Left ventricle myocardium inferior (tissue), 1 donor: ENCODE results near the gene CACNG5. TPM values are rescaled to one million over a fixed set of nuclear protein-coding genes. Genes with fewer than 3 reads are reported as not detected.
"Not testable (repeated sequence)": the region's sequence is repeated elsewhere in the genome, so short reads cannot be mapped to it uniquely, and the experiment has no call there.

Experiments used
- DNase-seq: peaks from one replicate; pipeline ENCODE4 v3.0.0-alpha.2; 2020
- H3K27ac ChIP-seq: fragments of 200-600 bp; replicated peaks from 2 replicates; pipeline ENCODE4 v1.8.0; 2021
- H3K27me3 ChIP-seq: fragments of 200-600 bp; 2 replicates; pipeline ENCODE4 v1.8.0; 2021; ENCODE audit warnings: low read depth
- H3K36me3 ChIP-seq: fragments of 200-600 bp; 2 replicates; pipeline ENCODE4 v1.8.0; 2021
- H3K4me1 ChIP-seq: fragments of 200-600 bp; 2 replicates; pipeline ENCODE4 v1.8.0; 2021
- H3K4me3 ChIP-seq: fragments of 200-600 bp; 2 replicates; pipeline ENCODE4 v1.8.0; 2021; ENCODE audit warnings: mild to moderate bottlenecking, moderate library complexity
- H3K9me3 ChIP-seq: fragments of 200-600 bp; replicated peaks from 2 replicates; pipeline ENCODE4 v1.8.0; 2021
- intact Hi-C: fragments of 100-400 bp; cut with micrococcal nuclease; formaldehyde crosslinking; loops from one replicate; pipeline ENCODE4 v1.11.0; 2022
- total RNA-seq: library from RNA; stranded (reverse); fragmentation: NEBNext Ultra II Directional; extraction: Animal tissue kit (Norgen Biotek cat#: 25700); gene quantifications from one replicate; pipeline ENCODE4 v1.2.1, GENCODE V29; 2021
- TF ChIP-seq, protein P1 (sequence below): fragments of 200-600 bp; IDR thresholded peaks from 2 replicates; pipeline ENCODE4 v1.8.0; 2021; ENCODE audit warnings: antibody characterized with exemption, mild to moderate bottlenecking, borderline replicate concordance
- donor health status: DM: no; HTN: yes; CAD: no; lungs with severe emphysema.

CACNG5 gene
- total RNA-seq, 1 donor from 2014 or later: not detected

GRCh38 chr17:66893382-66893781 lies 58.5 kb downstream of the CACNG5 start:
- peaks cover 38% of the 10 kb centered on the region for H3K27me3 ChIP-seq
- no peaks in the 10 kb centered on the region for H3K4me1 ChIP-seq
- intact Hi-C loops: no loop called here
- no peak for DNase-seq
- TF ChIP-seq, protein P1, sequence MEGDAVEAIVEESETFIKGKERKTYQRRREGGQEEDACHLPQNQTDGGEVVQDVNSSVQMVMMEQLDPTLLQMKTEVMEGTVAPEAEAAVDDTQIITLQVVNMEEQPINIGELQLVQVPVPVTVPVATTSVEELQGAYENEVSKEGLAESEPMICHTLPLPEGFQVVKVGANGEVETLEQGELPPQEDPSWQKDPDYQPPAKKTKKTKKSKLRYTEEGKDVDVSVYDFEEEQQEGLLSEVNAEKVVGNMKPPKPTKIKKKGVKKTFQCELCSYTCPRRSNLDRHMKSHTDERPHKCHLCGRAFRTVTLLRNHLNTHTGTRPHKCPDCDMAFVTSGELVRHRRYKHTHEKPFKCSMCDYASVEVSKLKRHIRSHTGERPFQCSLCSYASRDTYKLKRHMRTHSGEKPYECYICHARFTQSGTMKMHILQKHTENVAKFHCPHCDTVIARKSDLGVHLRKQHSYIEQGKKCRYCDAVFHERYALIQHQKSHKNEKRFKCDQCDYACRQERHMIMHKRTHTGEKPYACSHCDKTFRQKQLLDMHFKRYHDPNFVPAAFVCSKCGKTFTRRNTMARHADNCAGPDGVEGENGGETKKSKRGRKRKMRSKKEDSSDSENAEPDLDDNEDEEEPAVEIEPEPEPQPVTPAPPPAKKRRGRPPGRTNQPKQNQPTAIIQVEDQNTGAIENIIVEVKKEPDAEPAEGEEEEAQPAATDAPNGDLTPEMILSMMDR: no peak
- H3K27ac ChIP-seq: no peak overlapping the region
- H3K9me3 ChIP-seq: no peaks in the 10 kb centered on the region
- no peaks in the 10 kb centered on the region for H3K36me3 ChIP-seq
- no peak overlapping the region for H3K4me3 ChIP-seq

GRCh38 chr17:66893863-66894262 lies 58.9 kb downstream of the CACNG5 start:
- Histone ChIP-seq H3K36me3 (no peaks in the 10 kb centered on the region), H3K4me1 (no peaks in the 10 kb centered on the region), H3K4me3 (no peak overlapping the region), H3K9me3 (no peaks in the 10 kb centered on the region), H3K27ac (no peak overlapping the region), H3K27me3 (peaks cover 43% of the 10 kb centered on the region)
- intact Hi-C loops: no loop called here
- TF ChIP-seq, protein P1: no peak
- DNase-seq: no peak

DNA sequence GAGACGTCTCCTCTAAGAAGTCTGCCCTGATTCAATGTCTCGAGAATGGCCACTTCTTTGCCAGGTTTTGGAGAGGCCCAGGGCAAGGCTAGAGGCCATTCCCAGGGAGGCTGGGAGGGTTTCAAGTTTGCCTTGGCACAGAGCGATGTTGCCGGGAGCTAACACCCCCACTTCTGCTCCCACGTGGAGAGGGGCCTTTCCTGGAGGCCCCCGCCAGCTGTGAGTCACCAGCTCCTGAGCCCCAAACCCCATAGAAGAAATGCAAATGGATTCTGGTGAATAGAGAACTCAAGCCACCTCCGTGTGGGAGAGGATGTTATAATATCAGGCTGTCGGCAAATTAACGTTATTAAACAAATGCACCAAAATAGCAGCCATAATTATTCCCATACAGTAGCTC lies 62.2 kb downstream of the CACNG5 start:
- Histone ChIP-seq H3K36me3 (no peaks in the 10 kb centered on the region), H3K4me1 (no peaks in the 10 kb centered on the region), H3K27me3 (peaks cover 58% of the 10 kb centered on the region), H3K4me3 (no peak overlapping the region), H3K27ac (no peak overlapping the region), H3K9me3 (no peaks in the 10 kb centered on the region)
- DNase-seq: no peak
- TF ChIP-seq, protein P1: no peak
- intact Hi-C loops: no loop called here

GRCh38 chr17:66898536-66898935 lies 63.6 kb downstream of the CACNG5 start:
- no peak for DNase-seq
- no peaks in the 10 kb centered on the region for H3K36me3 ChIP-seq
- intact Hi-C loops: no loop called here
- peaks cover 65% of the 10 kb centered on the region for H3K27me3 ChIP-seq
- no peak overlapping the region for H3K4me3 ChIP-seq
- H3K9me3 ChIP-seq: no peaks in the 10 kb centered on the region
- no peak overlapping the region for H3K27ac ChIP-seq
- H3K4me1 ChIP-seq: no peaks in the 10 kb centered on the region
- TF ChIP-seq, protein P1: no peak

- no peak for DNase-seq
- Histone ChIP-seq H3K4me1 (peaks cover 7% of the 10 kb centered on the region), H3K9me3 (no peaks in the 10 kb centered on the region), H3K27me3 (peaks cover 71% of the 10 kb centered on the region), H3K4me3 (no peak overlapping the region), H3K36me3 (no peaks in the 10 kb centered on the region), H3K27ac (no peak overlapping the region)
- intact Hi-C loops: no loop called here
- TF ChIP-seq, protein P1: no peak
Observed at GRCh38 chr17:66900126-66901010, 65.5 kb downstream of the CACNG5 start.

GRCh38 chr17:66903296-66903695 lies 68.4 kb downstream of the CACNG5 start:
- H3K27me3 ChIP-seq: peaks cover 55% of the 10 kb centered on the region
- H3K27ac ChIP-seq, intact Hi-C loops, H3K4me1 ChIP-seq, H3K9me3 ChIP-seq, H3K36me3 ChIP-seq, DNase-seq, H3K4me3 ChIP-seq: not testable (repeated sequence)
